Neural cell (in vitro differentiated cells): Measurements from ENCODE around the gene IDUA. TPM values are rescaled to one million over a fixed set of nuclear protein-coding genes. Genes with fewer than 3 reads are reported as not detected.

Source experiments
- H2AFZ ChIP-seq: fragments of 200-600, 300-800 bp; sonication (generic), shearing (Covaris generic); 2 replicates; pipeline ENCODE4 v1.6.0; 2014; ENCODE audit warnings: low read depth, mild to moderate bottlenecking, antibody characterized with exemption, low read length, moderate library complexity
- H3F3A ChIP-seq: fragments of 200-600 bp; shearing (Covaris generic); 2 replicates; pipeline ENCODE4 v1.6.1; 2016; ENCODE audit warnings: mild to moderate bottlenecking, moderate library complexity, mixed read lengths, antibody characterized with exemption, low read length; ENCODE audit not compliant: insufficient read depth, poor library complexity, severe bottlenecking
- H3K27ac ChIP-seq: fragments of 200-600, 300-800 bp; sonication (generic), shearing (Covaris generic); 2 replicates; pipeline ENCODE4 v1.5.1; 2014; ENCODE audit warnings: mild to moderate bottlenecking, low read length, moderate library complexity
- H3K27me3 ChIP-seq: fragments of 300-800, 200-600 bp; sonication (generic), shearing (Covaris generic); 2 replicates; pipeline ENCODE4 v1.6.0; 2014; ENCODE audit warnings: mild to moderate bottlenecking, low read depth, low read length, moderate library complexity; ENCODE audit not compliant: insufficient read depth
- H3K36me3 ChIP-seq: fragments of 300-800, 200-600 bp; sonication (generic), shearing (Covaris generic); 2 replicates; pipeline ENCODE4 v1.5.1; 2014; ENCODE audit warnings: mild to moderate bottlenecking, antibody characterized with exemption, low read length, moderate library complexity; ENCODE audit not compliant: insufficient read depth
- H3K4me2 ChIP-seq: fragments of 300-800, 200-600 bp; sonication (generic), shearing (Covaris generic); 2 replicates; pipeline ENCODE4 v1.6.0; 2014; ENCODE audit warnings: mild to moderate bottlenecking, low read length
- H3K4me3 ChIP-seq: fragments of 300-800, 200-600 bp; sonication (generic), shearing (Covaris generic); 2 replicates; pipeline ENCODE4 v1.5.1; 2014; ENCODE audit warnings: mild to moderate bottlenecking, low read length, moderate library complexity
- H3K79me2 ChIP-seq: fragments of 200-600 bp; shearing (Covaris generic); replicated peaks from 2 replicates; pipeline ENCODE4 v1.6.0; 2014; ENCODE audit warnings: mild to moderate bottlenecking, low read length, moderate library complexity; ENCODE audit not compliant: insufficient read depth
- H3K9ac ChIP-seq: fragments of 300-800, 200-600 bp; sonication (generic), shearing (Covaris generic); 2 replicates; pipeline ENCODE4 v1.6.1; 2016; ENCODE audit warnings: mild to moderate bottlenecking, low read length, mixed read lengths
- H3K9me2 ChIP-seq: fragments of 200-600 bp; shearing (Covaris generic); 2 replicates; pipeline ENCODE4 v1.6.1; 2016; ENCODE audit warnings: mild to moderate bottlenecking, low read length, mixed read lengths; ENCODE audit not compliant: insufficient read depth
- H3K9me3 ChIP-seq: fragments of 200-600, 300-800 bp; sonication (generic), shearing (Covaris generic); 2 replicates; pipeline ENCODE4 v1.6.1; 2016; ENCODE audit warnings: mild to moderate bottlenecking, mixed run types, low read length, moderate library complexity, mixed read lengths
- H4K20me1 ChIP-seq: fragments of 200-600 bp; shearing (Covaris generic); 2 replicates; pipeline ENCODE4 v1.6.1; 2016; ENCODE audit warnings: mild to moderate bottlenecking, mixed run types; ENCODE audit not compliant: insufficient read depth
- EP300 ChIP-seq: fragments of 450-650 bp; conservative IDR thresholded peaks from 2 replicates; pipeline ENCODE4 v1.6.1; 2014; ENCODE audit warnings: antibody characterized with exemption, mild to moderate bottlenecking, moderate library complexity; ENCODE audit not compliant: poor library complexity, severe bottlenecking
- EZH2 ChIP-seq: fragments of 200-600, 300-800 bp; shearing (Covaris generic), sonication (generic); IDR thresholded peaks from 2 replicates; pipeline ENCODE4 v1.6.1; 2014; ENCODE audit warnings: antibody characterized with exemption, low read length, borderline replicate concordance, mild to moderate bottlenecking; ENCODE audit not compliant: insufficient read depth, poor library complexity, severe bottlenecking
- MXI1 ChIP-seq: fragments of 450-650 bp; conservative IDR thresholded peaks from 2 replicates; pipeline ENCODE4 v1.6.1; 2014; ENCODE audit warnings: antibody characterized with exemption, mild to moderate bottlenecking; ENCODE audit not compliant: poor library complexity, severe bottlenecking
- POLR2AphosphoS5 ChIP-seq: IDR thresholded peaks from 2 replicates; pipeline ENCODE4 v1.6.1; 2012
- RAD21 ChIP-seq: fragments of 450-650 bp; conservative IDR thresholded peaks from 2 replicates; pipeline ENCODE4 v1.6.1; 2014; ENCODE audit warnings: antibody characterized with exemption, mild to moderate bottlenecking, moderate library complexity
- SMC3 ChIP-seq: fragments of 450-650 bp; conservative IDR thresholded peaks from 2 replicates; pipeline ENCODE4 v1.6.1; 2014; ENCODE audit warnings: antibody characterized with exemption, mild to moderate bottlenecking, moderate library complexity; ENCODE audit not compliant: poor library complexity
- TAF1 ChIP-seq: IDR thresholded peaks from 2 replicates; pipeline ENCODE4 v1.6.1; 2012; ENCODE audit warnings: low read depth
- polyA plus RNA-seq: library from polyadenylated mRNA; depleted of rRNA; stranded (reverse); fragments of >200 nt; gene quantifications from 2 replicates; pipeline ENCODE4 v1.2.3, GENCODE V29; 2014
- TF ChIP-seq, protein P1 (sequence below): fragments of 450-650 bp; IDR thresholded peaks from 2 replicates; pipeline ENCODE4 v1.5.1; 2014; ENCODE audit warnings: antibody characterized with exemption, mild to moderate bottlenecking, moderate library complexity; ENCODE audit not compliant: poor library complexity, severe bottlenecking
- TF ChIP-seq, protein P2 (sequence below): IDR thresholded peaks from 2 replicates; pipeline ENCODE4 v1.6.1; 2012; ENCODE audit warnings: borderline replicate concordance

The IDUA gene
- polyA plus RNA-seq, 1 donor from 2014 or later: 12.7 TPM

DNA sequence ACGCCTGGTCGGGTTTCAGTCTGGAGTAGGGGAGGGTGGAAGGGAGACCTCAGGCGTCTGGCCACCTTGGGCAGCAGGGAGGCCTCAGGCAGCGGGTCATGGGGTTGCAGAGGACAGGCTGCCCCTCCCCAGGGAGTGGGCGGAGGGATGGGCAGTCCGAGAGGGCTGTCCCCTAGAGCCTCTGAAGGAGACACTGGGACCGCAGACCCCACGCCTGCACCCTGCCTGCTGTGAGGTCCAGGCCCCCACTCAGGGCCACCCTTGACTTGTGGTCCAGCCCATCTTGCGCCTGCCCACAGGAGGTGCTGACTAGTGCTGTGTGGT lies 41.0 kb downstream of the IDUA start:
- Histone ChIP-seq H3K79me2 (no peaks in the 10 kb centered on the region), H3F3A (no peaks in the 10 kb centered on the region), H3K9me2 (no peaks in the 10 kb centered on the region), H3K36me3 (no peaks in the 10 kb centered on the region), H3K27me3 (no peaks in the 10 kb centered on the region), H3K4me3 (no peak overlapping the region), H3K4me2 (no peak overlapping the region), H3K9ac (no peak overlapping the region), H4K20me1 (no peaks in the 10 kb centered on the region), H3K27ac (no peak overlapping the region), H3K9me3 (no peaks in the 10 kb centered on the region), H2AFZ (no peak overlapping the region)
- TF ChIP-seq POLR2AphosphoS5 (no peak), EP300 (no peak), SMC3 (no peak), MXI1 (no peak), EZH2 (no peak), TAF1 (no peak), RAD21 (no peak)
- TF ChIP-seq, protein P1, sequence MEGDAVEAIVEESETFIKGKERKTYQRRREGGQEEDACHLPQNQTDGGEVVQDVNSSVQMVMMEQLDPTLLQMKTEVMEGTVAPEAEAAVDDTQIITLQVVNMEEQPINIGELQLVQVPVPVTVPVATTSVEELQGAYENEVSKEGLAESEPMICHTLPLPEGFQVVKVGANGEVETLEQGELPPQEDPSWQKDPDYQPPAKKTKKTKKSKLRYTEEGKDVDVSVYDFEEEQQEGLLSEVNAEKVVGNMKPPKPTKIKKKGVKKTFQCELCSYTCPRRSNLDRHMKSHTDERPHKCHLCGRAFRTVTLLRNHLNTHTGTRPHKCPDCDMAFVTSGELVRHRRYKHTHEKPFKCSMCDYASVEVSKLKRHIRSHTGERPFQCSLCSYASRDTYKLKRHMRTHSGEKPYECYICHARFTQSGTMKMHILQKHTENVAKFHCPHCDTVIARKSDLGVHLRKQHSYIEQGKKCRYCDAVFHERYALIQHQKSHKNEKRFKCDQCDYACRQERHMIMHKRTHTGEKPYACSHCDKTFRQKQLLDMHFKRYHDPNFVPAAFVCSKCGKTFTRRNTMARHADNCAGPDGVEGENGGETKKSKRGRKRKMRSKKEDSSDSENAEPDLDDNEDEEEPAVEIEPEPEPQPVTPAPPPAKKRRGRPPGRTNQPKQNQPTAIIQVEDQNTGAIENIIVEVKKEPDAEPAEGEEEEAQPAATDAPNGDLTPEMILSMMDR: no peak
- TF ChIP-seq, protein P2, sequence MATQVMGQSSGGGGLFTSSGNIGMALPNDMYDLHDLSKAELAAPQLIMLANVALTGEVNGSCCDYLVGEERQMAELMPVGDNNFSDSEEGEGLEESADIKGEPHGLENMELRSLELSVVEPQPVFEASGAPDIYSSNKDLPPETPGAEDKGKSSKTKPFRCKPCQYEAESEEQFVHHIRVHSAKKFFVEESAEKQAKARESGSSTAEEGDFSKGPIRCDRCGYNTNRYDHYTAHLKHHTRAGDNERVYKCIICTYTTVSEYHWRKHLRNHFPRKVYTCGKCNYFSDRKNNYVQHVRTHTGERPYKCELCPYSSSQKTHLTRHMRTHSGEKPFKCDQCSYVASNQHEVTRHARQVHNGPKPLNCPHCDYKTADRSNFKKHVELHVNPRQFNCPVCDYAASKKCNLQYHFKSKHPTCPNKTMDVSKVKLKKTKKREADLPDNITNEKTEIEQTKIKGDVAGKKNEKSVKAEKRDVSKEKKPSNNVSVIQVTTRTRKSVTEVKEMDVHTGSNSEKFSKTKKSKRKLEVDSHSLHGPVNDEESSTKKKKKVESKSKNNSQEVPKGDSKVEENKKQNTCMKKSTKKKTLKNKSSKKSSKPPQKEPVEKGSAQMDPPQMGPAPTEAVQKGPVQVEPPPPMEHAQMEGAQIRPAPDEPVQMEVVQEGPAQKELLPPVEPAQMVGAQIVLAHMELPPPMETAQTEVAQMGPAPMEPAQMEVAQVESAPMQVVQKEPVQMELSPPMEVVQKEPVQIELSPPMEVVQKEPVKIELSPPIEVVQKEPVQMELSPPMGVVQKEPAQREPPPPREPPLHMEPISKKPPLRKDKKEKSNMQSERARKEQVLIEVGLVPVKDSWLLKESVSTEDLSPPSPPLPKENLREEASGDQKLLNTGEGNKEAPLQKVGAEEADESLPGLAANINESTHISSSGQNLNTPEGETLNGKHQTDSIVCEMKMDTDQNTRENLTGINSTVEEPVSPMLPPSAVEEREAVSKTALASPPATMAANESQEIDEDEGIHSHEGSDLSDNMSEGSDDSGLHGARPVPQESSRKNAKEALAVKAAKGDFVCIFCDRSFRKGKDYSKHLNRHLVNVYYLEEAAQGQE: no peak

DNA sequence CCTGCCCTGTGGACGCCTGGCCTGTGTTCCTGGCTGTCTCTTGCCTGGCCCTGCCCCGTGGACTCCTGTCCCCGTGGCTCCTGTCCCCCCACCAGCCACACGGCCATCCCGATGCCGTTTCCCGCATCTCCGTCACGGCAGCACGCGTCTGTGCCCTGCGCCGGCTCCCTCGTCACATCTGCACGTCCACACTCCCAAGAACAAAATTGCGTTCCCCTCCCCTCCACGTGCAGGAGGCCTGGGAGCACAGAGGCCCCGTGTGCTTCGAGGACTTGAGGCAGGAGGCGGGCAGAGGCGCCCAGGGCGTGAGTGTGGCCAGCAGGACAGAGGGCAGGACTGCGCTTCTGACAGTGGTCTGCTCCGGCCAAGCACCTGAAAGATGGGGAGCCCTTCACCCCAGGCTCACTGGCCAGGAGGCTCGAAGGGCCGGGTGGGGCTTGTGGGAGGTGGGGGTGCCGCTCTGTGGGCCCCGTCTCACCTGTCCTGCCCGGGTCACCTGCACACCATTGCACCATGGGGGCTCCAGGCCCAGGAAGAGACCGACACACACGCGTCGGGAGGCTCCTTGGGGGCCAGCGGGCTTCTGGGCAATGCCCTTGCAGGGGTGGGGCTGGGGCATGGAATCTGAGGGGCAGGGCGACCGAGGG lies 41.9 kb downstream of the IDUA start:
- TF ChIP-seq RAD21: no peak
- TF ChIP-seq, protein P1: no peak
- TF ChIP-seq SMC3: no peak
- TF ChIP-seq TAF1: no peak
- TF ChIP-seq, protein P2: no peak
- no peak for TF ChIP-seq POLR2AphosphoS5
- no peak for TF ChIP-seq MXI1
- no peak for TF ChIP-seq EZH2
- TF ChIP-seq EP300: no peak
- Histone ChIP-seq H3F3A (no peaks in the 10 kb centered on the region), H3K27ac (no peak overlapping the region), H3K9ac (no peak overlapping the region), H3K79me2 (no peaks in the 10 kb centered on the region), H3K9me2 (no peaks in the 10 kb centered on the region), H4K20me1 (no peaks in the 10 kb centered on the region), H3K4me3 (no peak overlapping the region), H3K27me3 (no peaks in the 10 kb centered on the region), H3K9me3 (no peaks in the 10 kb centered on the region), H3K36me3 (no peaks in the 10 kb centered on the region), H2AFZ (no peak overlapping the region), H3K4me2 (no peak overlapping the region)
